Measurements from ENCODE around the gene UBE2J2.

DNA sequence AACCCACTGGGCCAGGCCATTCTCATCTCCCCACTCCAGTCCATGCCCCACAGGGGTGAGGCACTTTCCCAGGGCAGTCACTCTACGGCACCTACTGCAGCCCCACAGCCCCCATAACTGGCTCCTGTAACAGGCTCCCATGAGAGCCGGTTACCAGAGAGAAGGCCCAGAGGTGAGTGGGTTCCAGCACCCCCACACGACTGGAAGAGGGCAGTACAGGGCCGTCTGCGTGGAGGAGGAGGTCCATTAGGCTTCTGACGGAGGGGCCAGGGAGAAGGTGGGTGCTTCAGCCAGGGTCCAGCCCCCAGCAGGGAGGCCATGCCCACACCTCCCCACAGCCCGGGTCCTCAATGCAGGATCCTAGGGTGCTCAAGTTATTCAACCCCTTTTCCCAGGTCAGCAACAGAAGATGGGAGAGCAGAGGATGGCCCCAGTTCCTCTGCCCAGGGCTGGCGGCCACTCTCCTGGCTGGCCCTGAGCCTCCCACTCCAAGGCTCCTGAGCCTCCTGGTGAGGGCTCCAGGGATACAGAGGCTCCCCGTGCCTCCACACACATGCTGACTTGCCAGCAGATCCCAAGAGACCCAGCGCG is 32.5 kb upstream of the UBE2J2 start:
- TF ChIP-seq POLR2AphosphoS5 (IDR thresholded peaks at IDR 0.05) = no peak
- TF ChIP-seq, protein P1, sequence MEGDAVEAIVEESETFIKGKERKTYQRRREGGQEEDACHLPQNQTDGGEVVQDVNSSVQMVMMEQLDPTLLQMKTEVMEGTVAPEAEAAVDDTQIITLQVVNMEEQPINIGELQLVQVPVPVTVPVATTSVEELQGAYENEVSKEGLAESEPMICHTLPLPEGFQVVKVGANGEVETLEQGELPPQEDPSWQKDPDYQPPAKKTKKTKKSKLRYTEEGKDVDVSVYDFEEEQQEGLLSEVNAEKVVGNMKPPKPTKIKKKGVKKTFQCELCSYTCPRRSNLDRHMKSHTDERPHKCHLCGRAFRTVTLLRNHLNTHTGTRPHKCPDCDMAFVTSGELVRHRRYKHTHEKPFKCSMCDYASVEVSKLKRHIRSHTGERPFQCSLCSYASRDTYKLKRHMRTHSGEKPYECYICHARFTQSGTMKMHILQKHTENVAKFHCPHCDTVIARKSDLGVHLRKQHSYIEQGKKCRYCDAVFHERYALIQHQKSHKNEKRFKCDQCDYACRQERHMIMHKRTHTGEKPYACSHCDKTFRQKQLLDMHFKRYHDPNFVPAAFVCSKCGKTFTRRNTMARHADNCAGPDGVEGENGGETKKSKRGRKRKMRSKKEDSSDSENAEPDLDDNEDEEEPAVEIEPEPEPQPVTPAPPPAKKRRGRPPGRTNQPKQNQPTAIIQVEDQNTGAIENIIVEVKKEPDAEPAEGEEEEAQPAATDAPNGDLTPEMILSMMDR (IDR thresholded peaks at IDR 0.05; ENCODE audit: poor library complexity, severe bottlenecking) = no peak
- no peak for TF ChIP-seq EZH2 (IDR thresholded peaks at IDR 0.05; ENCODE audit: borderline replicate concordance, insufficient read depth, low read length, poor library complexity, severe bottlenecking)
- no peak for TF ChIP-seq MXI1 (conservative IDR thresholded peaks at IDR 0.05; ENCODE audit: poor library complexity, severe bottlenecking)
- TF ChIP-seq, protein P2, sequence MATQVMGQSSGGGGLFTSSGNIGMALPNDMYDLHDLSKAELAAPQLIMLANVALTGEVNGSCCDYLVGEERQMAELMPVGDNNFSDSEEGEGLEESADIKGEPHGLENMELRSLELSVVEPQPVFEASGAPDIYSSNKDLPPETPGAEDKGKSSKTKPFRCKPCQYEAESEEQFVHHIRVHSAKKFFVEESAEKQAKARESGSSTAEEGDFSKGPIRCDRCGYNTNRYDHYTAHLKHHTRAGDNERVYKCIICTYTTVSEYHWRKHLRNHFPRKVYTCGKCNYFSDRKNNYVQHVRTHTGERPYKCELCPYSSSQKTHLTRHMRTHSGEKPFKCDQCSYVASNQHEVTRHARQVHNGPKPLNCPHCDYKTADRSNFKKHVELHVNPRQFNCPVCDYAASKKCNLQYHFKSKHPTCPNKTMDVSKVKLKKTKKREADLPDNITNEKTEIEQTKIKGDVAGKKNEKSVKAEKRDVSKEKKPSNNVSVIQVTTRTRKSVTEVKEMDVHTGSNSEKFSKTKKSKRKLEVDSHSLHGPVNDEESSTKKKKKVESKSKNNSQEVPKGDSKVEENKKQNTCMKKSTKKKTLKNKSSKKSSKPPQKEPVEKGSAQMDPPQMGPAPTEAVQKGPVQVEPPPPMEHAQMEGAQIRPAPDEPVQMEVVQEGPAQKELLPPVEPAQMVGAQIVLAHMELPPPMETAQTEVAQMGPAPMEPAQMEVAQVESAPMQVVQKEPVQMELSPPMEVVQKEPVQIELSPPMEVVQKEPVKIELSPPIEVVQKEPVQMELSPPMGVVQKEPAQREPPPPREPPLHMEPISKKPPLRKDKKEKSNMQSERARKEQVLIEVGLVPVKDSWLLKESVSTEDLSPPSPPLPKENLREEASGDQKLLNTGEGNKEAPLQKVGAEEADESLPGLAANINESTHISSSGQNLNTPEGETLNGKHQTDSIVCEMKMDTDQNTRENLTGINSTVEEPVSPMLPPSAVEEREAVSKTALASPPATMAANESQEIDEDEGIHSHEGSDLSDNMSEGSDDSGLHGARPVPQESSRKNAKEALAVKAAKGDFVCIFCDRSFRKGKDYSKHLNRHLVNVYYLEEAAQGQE (IDR thresholded peaks at IDR 0.05; ENCODE audit: borderline replicate concordance) = no peak
- no peak for TF ChIP-seq EP300 (conservative IDR thresholded peaks at IDR 0.05; ENCODE audit: poor library complexity, severe bottlenecking)
- TF ChIP-seq TAF1 (IDR thresholded peaks at IDR 0.05; ENCODE audit: low read depth) = no peak
- TF ChIP-seq RAD21 (conservative IDR thresholded peaks at IDR 0.05) = no peak

Measured in neural cell (in vitro differentiated cells).